NCI-H2029 (cell line): ENCODE measurements around the gene ZNF544.
"Not testable (repeated sequence)": the region's sequence is repeated elsewhere in the genome, so short reads cannot be mapped to it uniquely, and the experiment has no call there.

ENCODE experiments used
- DNase-seq: peaks from one replicate; lab custom pipeline; 2025; lab: John Stamatoyannopoulos, UW

ZNF544 gene

DNA sequence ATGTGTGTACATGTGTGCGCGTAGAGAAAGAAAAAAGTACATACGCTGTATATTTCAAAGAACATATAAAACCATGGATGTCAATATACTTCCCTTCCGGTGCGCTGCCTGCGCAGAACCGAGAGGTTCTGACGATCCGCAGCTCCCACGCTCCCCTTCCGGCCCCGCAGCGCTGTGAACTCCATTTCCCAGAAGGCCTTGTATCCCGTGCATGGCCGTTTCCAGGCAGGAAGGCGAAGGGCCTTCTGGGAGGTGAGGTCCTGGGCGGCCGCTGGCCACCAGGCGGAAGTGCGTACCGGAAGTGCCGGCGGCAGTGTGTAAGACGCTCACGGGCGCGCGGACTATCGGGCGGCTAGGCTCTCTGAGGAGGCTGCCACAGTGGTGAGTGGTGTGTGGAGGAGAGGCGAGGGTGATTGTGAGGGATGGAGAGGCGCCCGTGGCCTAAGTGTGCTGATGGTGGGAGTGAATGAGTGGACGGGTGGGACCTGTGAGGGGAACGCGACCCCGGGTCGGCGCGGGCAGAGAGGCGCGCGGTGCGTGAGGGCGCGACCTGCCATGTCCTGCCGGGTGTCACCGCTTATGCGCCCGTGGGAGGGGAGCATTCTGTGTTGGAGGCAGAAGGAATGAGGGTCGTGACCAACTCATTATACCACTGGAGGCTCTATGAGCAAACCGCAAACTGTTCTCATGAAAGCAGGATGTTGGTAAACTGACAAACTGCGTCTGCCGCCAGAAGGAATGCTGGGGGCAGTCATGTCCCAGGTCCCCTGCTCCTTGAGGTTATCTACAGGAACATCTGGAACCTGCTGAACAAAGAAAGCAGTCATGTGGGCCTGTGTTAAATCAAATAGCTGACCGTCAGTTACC is 76.6 kb downstream of the ZNF544 start, which contains the start of gene ERVK3-1:
TSS of gene ERVK3-1 (plus strand) at position 313 of the 867 bp plus-strand sequence. CDS start 6,792 bp downstream, outside the sequence.
- DNase-seq, result peak; percentile 97

DNA sequence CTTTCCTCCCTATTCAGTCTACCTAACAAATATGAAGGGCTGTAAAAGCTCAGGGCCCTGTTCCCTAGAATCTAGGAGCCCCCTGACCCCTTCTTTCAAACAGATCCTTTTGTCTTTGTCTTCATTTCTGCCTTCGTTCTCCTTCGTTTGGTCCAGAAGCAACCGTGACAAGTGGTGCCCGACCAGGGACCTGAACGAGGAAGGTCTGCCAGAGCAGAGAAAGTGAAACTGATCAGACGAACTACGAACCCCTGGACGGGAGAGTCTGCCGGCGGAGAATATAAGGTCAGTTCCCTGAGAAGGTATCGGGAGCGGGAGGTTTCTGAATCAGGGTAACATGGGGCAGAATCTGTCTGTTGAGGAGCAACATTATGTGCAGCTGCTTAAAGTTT is 77.2 kb downstream of the ZNF544 start:
- no peak for DNase-seq

DNA sequence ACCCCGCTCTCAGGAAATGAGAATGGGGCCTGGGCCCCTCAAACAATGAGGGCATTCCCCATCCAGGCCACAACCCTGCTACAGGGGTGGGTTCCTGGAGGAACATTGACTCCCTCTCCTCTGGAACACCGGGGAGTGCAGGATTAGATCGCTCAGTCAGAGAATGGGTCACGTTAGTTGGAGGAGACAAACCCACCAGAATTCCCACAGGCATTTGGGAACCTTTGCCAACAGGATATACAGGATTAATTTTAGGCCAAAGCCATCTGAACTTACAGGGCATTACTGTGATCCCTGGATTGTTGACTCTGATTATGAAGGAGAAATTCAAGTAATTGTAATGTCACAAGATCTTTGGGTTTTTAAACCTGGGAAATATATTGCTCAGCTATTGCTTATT is 79.0 kb downstream of the ZNF544 start:
- no peak for DNase-seq

DNA sequence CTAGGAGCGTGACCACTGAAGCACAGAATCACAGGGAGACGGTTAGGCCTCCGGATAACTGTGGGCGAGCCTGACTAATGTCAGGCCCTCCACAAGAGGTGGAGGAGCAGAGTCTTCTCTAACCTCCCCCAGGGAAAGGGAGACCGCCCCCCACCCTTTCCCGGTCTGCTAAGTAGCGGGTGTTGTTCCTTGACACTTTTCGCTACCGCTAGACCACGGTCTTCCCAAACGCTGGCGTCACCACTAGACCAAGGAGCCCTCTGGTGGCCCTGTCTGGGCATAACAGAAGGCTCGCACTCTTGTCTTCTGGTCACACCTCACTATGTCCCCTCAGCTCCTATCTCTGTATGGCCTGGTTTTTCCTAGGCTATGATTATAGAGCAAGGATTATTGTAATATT is 82.0 kb downstream of the ZNF544 start:
- not testable (repeated sequence) for DNase-seq

DNA sequence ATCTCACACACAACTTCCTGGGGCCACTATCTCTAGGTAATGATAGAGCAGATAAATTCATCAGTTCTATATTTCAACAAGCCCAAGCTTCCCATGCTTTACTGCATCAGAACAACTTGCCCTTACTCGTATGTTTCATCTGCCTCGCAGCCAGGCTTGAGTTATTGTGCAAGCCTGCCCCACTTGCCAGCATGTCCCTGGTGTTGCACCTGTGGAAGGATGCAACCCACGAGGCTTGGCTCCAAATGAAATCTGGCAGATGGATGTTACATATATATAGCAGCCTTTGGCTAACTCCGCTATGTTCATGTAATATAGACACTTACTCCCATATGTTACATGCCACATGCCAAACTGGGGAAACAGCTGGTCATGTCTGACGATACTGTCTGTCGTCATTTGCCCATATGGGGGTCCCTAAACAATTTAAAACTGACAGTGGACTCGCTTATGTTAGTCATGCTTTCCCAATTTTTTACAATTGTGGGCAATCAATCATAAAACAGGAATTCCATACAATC is 82.7 kb downstream of the ZNF544 start:
- no peak for DNase-seq
